Astrocyte (in vitro differentiated cells and primary cell): ENCODE measurements around the gene SFRP2. TPM values are rescaled to one million over a fixed set of nuclear protein-coding genes. Genes with fewer than 3 reads are reported as not detected.

Source experiments
- DNase-seq: peaks from one replicate; pipeline ENCODE4 v3.0.0-alpha.2; 2010; ENCODE audit warnings: low read depth
- FAIRE-seq: peaks from 2 replicates; lab custom pipeline; 2011; peaks lifted over from hg19 to GRCh38; lab: Jason Lieb, UNC
- H2AFZ ChIP-seq: 2 replicates; pipeline ENCODE4 v1.6.0; 2012; ENCODE audit warnings: low read depth, low read length, inconsistent platforms
- H3K27ac ChIP-seq: 2 replicates; pipeline ENCODE4 v1.5.1; 2011; ENCODE audit warnings: low read depth, low read length, inconsistent platforms
- H3K27me3 ChIP-seq: 2 replicates; pipeline ENCODE4 v1.6.0; 2011; ENCODE audit warnings: low read length, inconsistent platforms; ENCODE audit not compliant: insufficient read depth
- H3K36me3 ChIP-seq: 2 replicates; pipeline ENCODE4 v1.5.1; 2011; ENCODE audit warnings: low read length, inconsistent platforms; ENCODE audit not compliant: insufficient read depth
- H3K4me1 ChIP-seq: 2 replicates; pipeline ENCODE4 v1.5.1; 2011; ENCODE audit warnings: low read length, inconsistent platforms; ENCODE audit not compliant: insufficient read depth
- H3K4me2 ChIP-seq: 2 replicates; pipeline ENCODE4 v1.6.0; 2012; ENCODE audit warnings: low read length, inconsistent platforms
- H3K4me3 ChIP-seq: 2 replicates; pipeline ENCODE4 v1.5.1; 2011; ENCODE audit warnings: low read depth, mild to moderate bottlenecking, low read length, inconsistent platforms; ENCODE audit not compliant: insufficient read depth
- H3K79me2 ChIP-seq: 2 replicates; pipeline ENCODE4 v1.6.0; 2012; ENCODE audit warnings: mild to moderate bottlenecking, low read length, inconsistent platforms; ENCODE audit not compliant: insufficient read depth
- H3K9ac ChIP-seq: 2 replicates; pipeline ENCODE4 v1.6.0; 2012; ENCODE audit warnings: mild to moderate bottlenecking, low read length, inconsistent platforms
- H3K9me3 ChIP-seq: 2 replicates; pipeline ENCODE4 v1.5.1; 2012; ENCODE audit warnings: low read depth, mild to moderate bottlenecking, low read length, inconsistent platforms; ENCODE audit not compliant: insufficient read depth
- H4K20me1 ChIP-seq: 2 replicates; pipeline ENCODE4 v1.6.0; 2012; ENCODE audit warnings: low read length, inconsistent platforms; ENCODE audit not compliant: insufficient read depth
- H3K27ac Mint-ChIP-seq: one replicate; pipeline ENCODE4 v1.8.0; 2021; ENCODE audit warnings: mild to moderate bottlenecking, mixed read lengths; ENCODE audit not compliant: unreplicated experiment
- H3K27me3 Mint-ChIP-seq: one replicate; pipeline ENCODE4 v1.8.0; 2021; ENCODE audit warnings: low read depth, mixed read lengths; ENCODE audit not compliant: unreplicated experiment
- H3K36me3 Mint-ChIP-seq: one replicate; pipeline ENCODE4 v1.8.0; 2021; ENCODE audit warnings: low read depth, mixed read lengths; ENCODE audit not compliant: unreplicated experiment
- H3K4me1 Mint-ChIP-seq: one replicate; pipeline ENCODE4 v1.8.0; 2021; ENCODE audit warnings: low read depth, mixed read lengths; ENCODE audit not compliant: unreplicated experiment
- H3K4me3 Mint-ChIP-seq: one replicate; pipeline ENCODE4 v1.8.0; 2021; ENCODE audit warnings: mild to moderate bottlenecking, moderate library complexity, mixed read lengths; ENCODE audit not compliant: unreplicated experiment
- H3K9me3 Mint-ChIP-seq: one replicate; pipeline ENCODE4 v1.8.0; 2021; ENCODE audit warnings: mild to moderate bottlenecking, mixed read lengths; ENCODE audit not compliant: unreplicated experiment
- EZH2 ChIP-seq: IDR thresholded peaks from 2 replicates; pipeline ENCODE4 v1.6.1; 2012; ENCODE audit warnings: mild to moderate bottlenecking, low read length, inconsistent platforms; ENCODE audit not compliant: insufficient read depth
- total RNA-seq: library from RNA; stranded (reverse); gene quantifications from 2 replicates; pipeline ENCODE4 v1.2.1, GENCODE V29; 2021
- TF ChIP-seq, protein P1 (sequence below): IDR thresholded peaks from 2 replicates; pipeline ENCODE4 v1.5.1; 2011; ENCODE audit warnings: low read depth, mild to moderate bottlenecking, inconsistent platforms, low read length, moderate library complexity; ENCODE audit not compliant: insufficient read depth

SFRP2 gene
- total RNA-seq, 1 donor from 2014 or later: 92.8 TPM

DNA sequence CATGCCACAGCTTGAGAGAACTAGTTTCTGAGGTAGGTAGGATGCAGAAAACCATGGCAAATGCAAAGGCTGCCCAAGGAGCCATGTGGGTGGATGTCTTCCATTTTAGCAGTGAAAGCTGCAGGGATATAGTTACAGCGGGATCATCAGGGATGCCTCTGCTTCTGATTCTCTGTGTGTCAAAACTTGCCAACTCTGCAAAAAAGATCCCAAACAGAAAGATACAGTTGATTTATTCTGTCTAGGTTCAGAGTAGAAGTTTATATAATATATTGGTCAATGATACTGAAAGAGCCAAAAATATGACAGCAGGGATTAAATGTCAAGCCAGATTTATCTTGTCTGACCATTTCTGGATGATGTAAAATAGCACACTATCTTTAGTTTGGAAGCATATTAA, 42.4 kb upstream of the SFRP2 start:
- Histone ChIP-seq H3K4me3 (no peak overlapping the region), H3K4me2 (no peak overlapping the region), H2AFZ (no peak overlapping the region), H3K9me3 (no peaks in the 10 kb centered on the region), H3K4me1 (no peaks in the 10 kb centered on the region), H4K20me1 (no peaks in the 10 kb centered on the region), H3K36me3 (no peaks in the 10 kb centered on the region), H3K27ac (no peak overlapping the region), H3K79me2 (no peaks in the 10 kb centered on the region), H3K9ac (no peak overlapping the region), H3K27me3 (no peaks in the 10 kb centered on the region)
- no peak for DNase-seq
- FAIRE-seq: no peak
- H3K27me3 Mint-ChIP-seq: peaks cover 3% of the 10 kb centered on the region
- no peaks in the 10 kb centered on the region for H3K4me1 Mint-ChIP-seq
- H3K27ac Mint-ChIP-seq: no peak overlapping the region
- no peak overlapping the region for H3K4me3 Mint-ChIP-seq
- H3K36me3 Mint-ChIP-seq: no peaks in the 10 kb centered on the region
- H3K9me3 Mint-ChIP-seq: peaks cover 4% of the 10 kb centered on the region
- no peak for TF ChIP-seq EZH2
- TF ChIP-seq, protein P1, sequence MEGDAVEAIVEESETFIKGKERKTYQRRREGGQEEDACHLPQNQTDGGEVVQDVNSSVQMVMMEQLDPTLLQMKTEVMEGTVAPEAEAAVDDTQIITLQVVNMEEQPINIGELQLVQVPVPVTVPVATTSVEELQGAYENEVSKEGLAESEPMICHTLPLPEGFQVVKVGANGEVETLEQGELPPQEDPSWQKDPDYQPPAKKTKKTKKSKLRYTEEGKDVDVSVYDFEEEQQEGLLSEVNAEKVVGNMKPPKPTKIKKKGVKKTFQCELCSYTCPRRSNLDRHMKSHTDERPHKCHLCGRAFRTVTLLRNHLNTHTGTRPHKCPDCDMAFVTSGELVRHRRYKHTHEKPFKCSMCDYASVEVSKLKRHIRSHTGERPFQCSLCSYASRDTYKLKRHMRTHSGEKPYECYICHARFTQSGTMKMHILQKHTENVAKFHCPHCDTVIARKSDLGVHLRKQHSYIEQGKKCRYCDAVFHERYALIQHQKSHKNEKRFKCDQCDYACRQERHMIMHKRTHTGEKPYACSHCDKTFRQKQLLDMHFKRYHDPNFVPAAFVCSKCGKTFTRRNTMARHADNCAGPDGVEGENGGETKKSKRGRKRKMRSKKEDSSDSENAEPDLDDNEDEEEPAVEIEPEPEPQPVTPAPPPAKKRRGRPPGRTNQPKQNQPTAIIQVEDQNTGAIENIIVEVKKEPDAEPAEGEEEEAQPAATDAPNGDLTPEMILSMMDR: no peak

DNA sequence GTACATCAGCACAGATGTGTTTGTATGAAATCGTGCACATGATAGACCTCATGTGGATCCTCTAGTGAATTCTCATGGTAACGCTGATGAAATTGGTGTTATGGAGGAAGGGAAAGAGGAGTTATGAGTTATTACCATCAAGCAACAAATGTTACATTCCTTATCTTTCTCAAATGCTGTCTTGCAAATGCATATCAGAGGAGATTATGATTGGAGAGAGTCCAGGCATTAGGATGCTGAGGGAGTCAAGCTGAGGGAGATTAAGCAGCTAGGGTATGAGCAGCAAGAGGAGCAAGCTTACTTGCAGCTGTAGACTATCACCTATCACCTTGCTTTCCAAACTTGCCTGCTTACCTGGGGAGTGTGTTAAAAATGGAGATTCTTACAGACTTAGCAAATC, 36.8 kb upstream of the SFRP2 start:
- H3K9ac ChIP-seq: no peak overlapping the region
- DNase-seq (no peak), FAIRE-seq (no peak)
- Mint-ChIP-seq H3K4me3 (no peak overlapping the region), H3K27ac (no peak overlapping the region), H3K27me3 (peaks cover 3% of the 10 kb centered on the region), H3K36me3 (no peaks in the 10 kb centered on the region), H3K4me1 (no peaks in the 10 kb centered on the region), H3K9me3 (peaks cover 6% of the 10 kb centered on the region)
- H3K27me3 ChIP-seq: no peaks in the 10 kb centered on the region
- no peaks in the 10 kb centered on the region for H3K36me3 ChIP-seq
- H3K27ac ChIP-seq: no peak overlapping the region
- no peaks in the 10 kb centered on the region for H4K20me1 ChIP-seq
- no peak overlapping the region for H2AFZ ChIP-seq
- no peak for TF ChIP-seq EZH2
- TF ChIP-seq, protein P1: no peak
- H3K9me3 ChIP-seq: no peaks in the 10 kb centered on the region
- no peak overlapping the region for H3K4me2 ChIP-seq
- H3K4me1 ChIP-seq: no peaks in the 10 kb centered on the region
- H3K4me3 ChIP-seq: no peak overlapping the region
- H3K79me2 ChIP-seq: no peaks in the 10 kb centered on the region

DNA sequence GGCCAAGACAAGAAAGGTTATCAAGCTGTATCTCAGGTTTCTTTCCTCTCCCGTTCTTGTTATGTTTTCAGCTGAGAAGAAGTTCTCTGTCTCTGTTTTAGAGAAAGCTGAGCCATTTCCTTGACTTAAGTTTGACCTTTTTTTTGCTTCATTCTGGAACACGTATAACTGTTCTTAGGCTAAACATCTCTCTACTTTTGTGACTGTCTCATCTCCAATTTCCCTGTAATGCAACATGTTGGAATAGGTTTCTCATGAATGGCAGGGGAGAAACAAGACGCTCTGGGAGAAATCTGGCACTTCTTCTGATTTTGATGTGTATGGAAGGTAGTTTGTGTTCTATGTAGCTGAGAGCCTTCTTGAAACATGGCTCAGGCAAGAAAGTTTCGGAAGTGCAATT, 36.2 kb upstream of the SFRP2 start:
- H3K4me1 ChIP-seq: no peaks in the 10 kb centered on the region
- Mint-ChIP-seq H3K27ac (no peak overlapping the region), H3K27me3 (peaks cover 3% of the 10 kb centered on the region), H3K4me3 (no peak overlapping the region), H3K9me3 (peaks cover 10% of the 10 kb centered on the region), H3K4me1 (no peaks in the 10 kb centered on the region), H3K36me3 (no peaks in the 10 kb centered on the region)
- H3K4me3 ChIP-seq: no peak overlapping the region
- FAIRE-seq: no peak
- H3K27ac ChIP-seq: no peak overlapping the region
- H4K20me1 ChIP-seq: no peaks in the 10 kb centered on the region
- H3K27me3 ChIP-seq: no peaks in the 10 kb centered on the region
- DNase-seq: no peak
- no peak overlapping the region for H3K4me2 ChIP-seq
- H3K9me3 ChIP-seq: no peaks in the 10 kb centered on the region
- TF ChIP-seq EZH2: no peak
- no peak overlapping the region for H3K9ac ChIP-seq
- H3K36me3 ChIP-seq: no peaks in the 10 kb centered on the region
- H3K79me2 ChIP-seq: no peaks in the 10 kb centered on the region
- no peak overlapping the region for H2AFZ ChIP-seq
